ENCODE results near the gene C10orf105. TPM values are rescaled to one million over a fixed set of nuclear protein-coding genes. Genes with fewer than 3 reads are reported as not detected.

Gene C10orf105
- total RNA-seq, 2 donors from 2014 or later, result 0.13 to 0.33 TPM

DNA sequence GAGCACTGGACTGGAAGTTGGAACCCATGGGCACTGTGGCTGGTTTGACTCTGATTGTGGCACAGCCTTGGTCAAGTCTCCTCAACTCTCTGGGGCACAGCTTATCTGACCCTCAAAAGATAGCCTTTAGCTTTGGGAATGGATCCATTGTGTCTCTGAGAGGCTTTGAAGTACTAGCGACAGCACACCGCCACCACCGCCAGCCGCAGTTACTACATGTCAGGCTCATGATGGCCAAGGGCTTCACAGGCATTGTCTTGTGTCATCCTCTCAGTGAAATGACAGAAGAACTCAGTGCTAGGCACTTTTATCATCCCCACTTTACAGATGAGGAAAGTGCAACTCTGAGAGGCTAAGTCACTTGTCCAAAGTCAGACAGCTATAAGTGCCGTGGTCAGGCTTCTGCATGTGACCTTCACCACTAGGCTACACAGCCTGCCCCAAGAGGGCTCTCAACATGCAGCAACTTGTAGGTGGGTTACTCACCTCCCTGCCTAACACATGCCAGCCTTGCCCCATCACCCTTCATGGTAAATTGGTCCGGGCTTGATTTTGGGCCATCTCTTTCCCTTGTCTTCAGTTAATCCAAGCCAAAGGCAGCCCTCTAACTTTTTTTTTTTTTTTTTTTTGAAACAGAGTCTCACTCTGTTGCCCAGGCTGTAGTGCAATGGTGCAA is 44.1 kb downstream of the C10orf105 start:
- TF ChIP-seq, protein P1, sequence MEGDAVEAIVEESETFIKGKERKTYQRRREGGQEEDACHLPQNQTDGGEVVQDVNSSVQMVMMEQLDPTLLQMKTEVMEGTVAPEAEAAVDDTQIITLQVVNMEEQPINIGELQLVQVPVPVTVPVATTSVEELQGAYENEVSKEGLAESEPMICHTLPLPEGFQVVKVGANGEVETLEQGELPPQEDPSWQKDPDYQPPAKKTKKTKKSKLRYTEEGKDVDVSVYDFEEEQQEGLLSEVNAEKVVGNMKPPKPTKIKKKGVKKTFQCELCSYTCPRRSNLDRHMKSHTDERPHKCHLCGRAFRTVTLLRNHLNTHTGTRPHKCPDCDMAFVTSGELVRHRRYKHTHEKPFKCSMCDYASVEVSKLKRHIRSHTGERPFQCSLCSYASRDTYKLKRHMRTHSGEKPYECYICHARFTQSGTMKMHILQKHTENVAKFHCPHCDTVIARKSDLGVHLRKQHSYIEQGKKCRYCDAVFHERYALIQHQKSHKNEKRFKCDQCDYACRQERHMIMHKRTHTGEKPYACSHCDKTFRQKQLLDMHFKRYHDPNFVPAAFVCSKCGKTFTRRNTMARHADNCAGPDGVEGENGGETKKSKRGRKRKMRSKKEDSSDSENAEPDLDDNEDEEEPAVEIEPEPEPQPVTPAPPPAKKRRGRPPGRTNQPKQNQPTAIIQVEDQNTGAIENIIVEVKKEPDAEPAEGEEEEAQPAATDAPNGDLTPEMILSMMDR (conservative IDR thresholded peaks at IDR 0.05), result no peak
- H3K4me1 Mint-ChIP-seq, result no peaks in the 10 kb centered on the region
- H3K27me3 Mint-ChIP-seq (ENCODE audit: insufficient read depth), result no peaks in the 10 kb centered on the region
- H3K9me3 Mint-ChIP-seq, result no peaks in the 10 kb centered on the region
- Histone ChIP-seq H3K27ac (ENCODE audit: low read depth, low read length) (no peak overlapping the region), H3K9me3 (ENCODE audit: control insufficient read depth, low read length) (no peaks in the 10 kb centered on the region), H3K4me3 (ENCODE audit: low read length) (no peak overlapping the region), H3K9ac (ENCODE audit: extremely low read depth, low read length, poor library complexity, severe bottlenecking) (no peak overlapping the region), H3K27me3 (ENCODE audit: control insufficient read depth, insufficient read depth, low read length, poor library complexity, severe bottlenecking) (no peaks in the 10 kb centered on the region), H3K36me3 (ENCODE audit: control insufficient read depth, insufficient read depth, low read length) (no peaks in the 10 kb centered on the region), H3K4me1 (ENCODE audit: control insufficient read depth, insufficient read depth, low read length) (no peaks in the 10 kb centered on the region)
- no peak overlapping the region for H3K27ac Mint-ChIP-seq
- DNase-seq, result no peak
- 96% methylated on average over 4 to 6 of the region's 6 CpGs for WGBS, 2 experiments (ENCODE audit: insufficient coverage in 1 of 2, insufficient read length in 1 of 2)
- H3K4me3 Mint-ChIP-seq, result no peak overlapping the region
- no peaks in the 10 kb centered on the region for H3K36me3 Mint-ChIP-seq (ENCODE audit: low read depth)

DNA sequence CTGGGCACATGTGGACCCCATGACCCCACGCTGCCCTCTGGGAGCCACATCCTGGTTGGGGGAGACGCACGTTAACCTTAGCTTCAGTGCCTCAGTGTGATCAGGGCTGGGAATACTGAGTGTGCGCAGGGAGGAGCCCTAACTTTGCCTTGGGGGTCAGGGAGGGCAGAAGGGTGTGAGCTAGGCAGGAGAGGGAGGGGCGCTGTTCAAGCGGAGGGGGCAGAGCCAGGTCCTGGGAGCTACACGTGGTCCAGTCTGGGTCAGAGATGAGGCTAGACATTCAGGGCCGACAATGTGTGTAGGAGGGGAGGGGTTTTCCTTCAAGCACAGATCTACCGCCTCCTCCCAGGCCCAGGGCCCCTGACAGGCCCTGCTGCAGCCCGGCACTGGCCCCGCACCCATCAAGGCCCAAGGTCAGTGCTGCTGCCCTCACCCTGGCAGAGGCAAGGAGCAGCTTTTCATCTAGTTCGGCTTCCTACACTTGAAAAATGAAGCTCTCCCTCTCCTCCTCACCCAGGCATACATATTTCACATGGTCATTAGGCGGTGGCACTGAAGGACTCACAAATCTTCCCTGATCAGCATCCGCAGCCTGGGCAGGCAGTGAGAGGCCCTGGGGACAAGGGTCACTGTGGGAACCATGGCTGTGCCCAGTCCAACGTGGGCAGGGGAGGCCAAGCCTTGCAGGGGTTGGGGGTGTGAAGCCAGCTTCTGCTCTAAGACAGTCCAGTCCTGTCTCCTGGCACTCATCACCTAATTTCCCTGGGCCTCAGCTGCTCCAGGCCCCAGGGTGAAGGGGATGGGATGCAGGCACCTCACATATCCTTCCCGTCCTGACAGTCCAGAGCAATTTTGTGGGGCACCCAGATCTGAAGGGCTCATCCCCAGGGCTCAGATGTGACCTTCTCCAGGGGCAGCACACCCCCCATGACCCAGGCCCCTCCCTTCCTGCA is 47.3 kb downstream of the C10orf105 start:
- H3K36me3 ChIP-seq (ENCODE audit: control insufficient read depth, insufficient read depth, low read length), result no peaks in the 10 kb centered on the region
- peaks cover 2% of the 10 kb centered on the region for H3K27me3 Mint-ChIP-seq (ENCODE audit: insufficient read depth)
- H3K27ac Mint-ChIP-seq, result peak overlapping the region; percentile 66
- no peaks in the 10 kb centered on the region for H3K36me3 Mint-ChIP-seq (ENCODE audit: low read depth)
- no peak overlapping the region for H3K9ac ChIP-seq (ENCODE audit: extremely low read depth, low read length, poor library complexity, severe bottlenecking)
- H3K9me3 Mint-ChIP-seq, result no peaks in the 10 kb centered on the region
- no peak overlapping the region for H3K4me3 ChIP-seq (ENCODE audit: low read length)
- H3K27ac ChIP-seq (ENCODE audit: low read depth, low read length), result no peak overlapping the region
- TF ChIP-seq, protein P1 (conservative IDR thresholded peaks at IDR 0.05), result no peak
- no peaks in the 10 kb centered on the region for H3K4me1 ChIP-seq (ENCODE audit: control insufficient read depth, insufficient read depth, low read length)
- no peak for DNase-seq
- H3K27me3 ChIP-seq (ENCODE audit: control insufficient read depth, insufficient read depth, low read length, poor library complexity, severe bottlenecking), result no peaks in the 10 kb centered on the region
- H3K9me3 ChIP-seq (ENCODE audit: control insufficient read depth, low read length), result no peaks in the 10 kb centered on the region
- no peak overlapping the region for H3K4me3 Mint-ChIP-seq
- 70 to 86% methylated on average over 6 to 16 of the region's 16 CpGs for WGBS, 2 experiments (ENCODE audit: insufficient coverage in 1 of 2, insufficient read length in 1 of 2)
- no peaks in the 10 kb centered on the region for H3K4me1 Mint-ChIP-seq

DNA sequence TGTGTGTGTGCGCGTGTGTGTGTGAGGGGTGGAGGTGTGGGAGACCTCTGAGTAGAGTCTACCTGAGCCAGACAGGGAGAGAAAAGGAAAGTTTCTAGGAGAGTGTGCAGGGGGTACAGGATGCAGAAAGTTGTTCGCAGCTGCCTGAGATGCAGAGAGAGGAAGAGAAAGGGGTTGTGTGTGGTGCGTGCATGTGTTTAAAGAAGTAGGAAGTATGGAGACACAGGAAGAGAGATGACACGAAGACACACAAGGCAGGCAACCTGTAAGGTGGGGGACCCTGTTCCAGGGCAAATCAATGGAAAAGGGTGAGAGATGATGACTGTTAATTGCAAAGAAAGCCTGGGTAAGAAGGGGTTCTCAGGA is 52.2 kb downstream of the C10orf105 start:
- Histone ChIP-seq H3K4me1 (ENCODE audit: control insufficient read depth, insufficient read depth, low read length) (no peaks in the 10 kb centered on the region), H3K27me3 (ENCODE audit: control insufficient read depth, insufficient read depth, low read length, poor library complexity, severe bottlenecking) (no peaks in the 10 kb centered on the region), H3K9me3 (ENCODE audit: control insufficient read depth, low read length) (no peaks in the 10 kb centered on the region), H3K9ac (ENCODE audit: extremely low read depth, low read length, poor library complexity, severe bottlenecking) (no peak overlapping the region), H3K27ac (ENCODE audit: low read depth, low read length) (peak overlapping the region; percentile 64), H3K36me3 (ENCODE audit: control insufficient read depth, insufficient read depth, low read length) (no peaks in the 10 kb centered on the region), H3K4me3 (ENCODE audit: low read length) (no peak overlapping the region)
- Mint-ChIP-seq H3K27me3 (ENCODE audit: insufficient read depth) (peaks cover 2% of the 10 kb centered on the region), H3K4me3 (no peak overlapping the region), H3K27ac (no peak overlapping the region), H3K4me1 (peaks cover 28% of the 10 kb centered on the region), H3K9me3 (no peaks in the 10 kb centered on the region), H3K36me3 (ENCODE audit: low read depth) (no peaks in the 10 kb centered on the region)
- TF ChIP-seq, protein P1 (conservative IDR thresholded peaks at IDR 0.05), result no peak
- DNase-seq, result no peak
- 59 to 96% methylated on average over 3 to 5 of the region's 5 CpGs for WGBS, 2 experiments (ENCODE audit: insufficient coverage in 1 of 2, insufficient read length in 1 of 2)
